Stimulated activated naive CD8-positive, alpha-beta T cell treated with anti-CD3 and anti-CD28 coated beads, Interleukin-15, amount 100 ng/mL, for 72 hours (primary cell): ENCODE measurements around the gene LGALS4.
A peak's percentile ranks its signal among the peaks of the same experiment; 100 is the strongest.
"Not testable (repeated sequence)": the region's sequence is repeated elsewhere in the genome, so short reads cannot be mapped to it uniquely, and the experiment has no call there.

Experiments used
- ATAC-seq: fragments of 150-1000 bp; cut with Tn5 transposase; 2 replicates; pipeline ENCODE4 v1.10.0; 2021; ENCODE audit warnings: mild to moderate bottlenecking, moderate library complexity
- DNase-seq, 2 donors: peaks; one replicate each; pipeline ENCODE4 v3.0.0; 2021 to 2022
- H3K27ac Mint-ChIP-seq, 2 donors: one replicate each; pipeline ENCODE4 v1.8.0; 2022; ENCODE audit warnings: mild to moderate bottlenecking in 2 of 2, mixed read lengths in 2 of 2, moderate library complexity in 2 of 2
- H3K27me3 Mint-ChIP-seq: one replicate; pipeline ENCODE4 v1.8.0; 2022; ENCODE audit warnings: mixed read lengths
- H3K4me1 Mint-ChIP-seq: one replicate; pipeline ENCODE4 v1.8.0; 2022; ENCODE audit warnings: mild to moderate bottlenecking, mixed read lengths
- H3K4me3 Mint-ChIP-seq, 2 donors: one replicate each; pipeline ENCODE4 v1.8.0; 2022; ENCODE audit warnings: mild to moderate bottlenecking in 2 of 2, mixed read lengths in 2 of 2, moderate library complexity in 1 of 2
- H3K9me3 Mint-ChIP-seq, 2 donors: one replicate each; pipeline ENCODE4 v1.8.0; 2022; ENCODE audit warnings: mixed read lengths in 2 of 2

The LGALS4 gene

GRCh38 chr19:38812841-38813320, at the start of gene LGALS4:
LGALS4 (minus strand) TSS chr19:38812945; CDS start chr19:38812886, 59 bp downstream.
- Mint-ChIP-seq H3K27me3 (no peaks in the 10 kb centered on the region), H3K9me3 (no peaks in the 10 kb centered on the region), H3K4me3 (no peak within 1 kb of the TSS), H3K27ac (peak within 1 kb of the TSS in 1 of 2 donors; percentile 22), H3K4me1 (no peaks in the 10 kb centered on the region)
- ATAC-seq (no peak), DNase-seq (no peak)

- DNase-seq (no peak), ATAC-seq (no peak)
- Mint-ChIP-seq H3K4me3 (no peak overlapping the region), H3K9me3 (peaks cover 7 to 8% of the 10 kb centered on the region in 2 donors), H3K4me1 (peaks cover 62% of the 10 kb centered on the region), H3K27me3 (no peaks in the 10 kb centered on the region), H3K27ac (no peak overlapping the region)
Measured at GRCh38 chr19:38861368-38861767, 48.6 kb upstream of the LGALS4 start.

- H3K27ac Mint-ChIP-seq, ATAC-seq, H3K27me3 Mint-ChIP-seq, DNase-seq, H3K9me3 Mint-ChIP-seq, H3K4me3 Mint-ChIP-seq: not testable (repeated sequence)
- H3K4me1 Mint-ChIP-seq = peaks cover 49% of the 10 kb centered on the region
Measured at GRCh38 chr19:38859631-38860204, 47.0 kb upstream of the LGALS4 start.

- Mint-ChIP-seq H3K4me1 (peaks cover 51% of the 10 kb centered on the region), H3K4me3 (peak overlapping the region; percentile 42 to 74)
- ATAC-seq = no peak
Measured at GRCh38 chr19:38856813-38857212, 44.1 kb upstream of the LGALS4 start.

GRCh38 chr19:38855751-38856150, 43.0 kb upstream of the LGALS4 start:
- not testable (repeated sequence) for ATAC-seq, DNase-seq, H3K4me3 Mint-ChIP-seq, H3K9me3 Mint-ChIP-seq, H3K27ac Mint-ChIP-seq, H3K27me3 Mint-ChIP-seq
- H3K4me1 Mint-ChIP-seq = peaks cover 58% of the 10 kb centered on the region

More at GRCh38 chr19:38856813-38857212, 44.1 kb upstream of the LGALS4 start:
- no peaks in the 10 kb centered on the region for H3K9me3 Mint-ChIP-seq
- peak overlapping the region; percentile 28 to 29 for H3K27ac Mint-ChIP-seq
- DNase-seq = no peak
- no peaks in the 10 kb centered on the region for H3K27me3 Mint-ChIP-seq

GRCh38 chr19:38854961-38855360, 42.2 kb upstream of the LGALS4 start:
- H3K4me3 Mint-ChIP-seq, H3K27ac Mint-ChIP-seq, ATAC-seq, H3K27me3 Mint-ChIP-seq, DNase-seq, H3K9me3 Mint-ChIP-seq: not testable (repeated sequence)
- peaks cover 56% of the 10 kb centered on the region for H3K4me1 Mint-ChIP-seq

GRCh38 chr19:38853214-38853613, 40.5 kb upstream of the LGALS4 start:
- Mint-ChIP-seq H3K27me3 (no peaks in the 10 kb centered on the region), H3K4me1 (peaks cover 56% of the 10 kb centered on the region), H3K4me3 (peak overlapping the region; percentile 90 to 98), H3K9me3 (no peaks in the 10 kb centered on the region), H3K27ac (peak overlapping the region in 1 of 2 donors; percentile 89)
- ATAC-seq (no peak), DNase-seq (no peak)

- H3K27me3 Mint-ChIP-seq = no peaks in the 10 kb centered on the region
- DNase-seq (peak; percentile 58 to 74), ATAC-seq (no peak)
- H3K27ac Mint-ChIP-seq = peak overlapping the region; percentile 89 to 98
- H3K4me3 Mint-ChIP-seq = peak overlapping the region; percentile 90 to 98
- no peaks in the 10 kb centered on the region for H3K9me3 Mint-ChIP-seq
- H3K4me1 Mint-ChIP-seq = peaks cover 58% of the 10 kb centered on the region
Measured at GRCh38 chr19:38852231-38853044, 39.7 kb upstream of the LGALS4 start.

- ATAC-seq (peak; percentile 7), DNase-seq (peak; percentile 90 to 93)
- Mint-ChIP-seq H3K4me3 (peak overlapping the region; percentile 90 to 98), H3K4me1 (peaks cover 58% of the 10 kb centered on the region), H3K9me3 (no peaks in the 10 kb centered on the region), H3K27ac (peak overlapping the region; percentile 97 to 100), H3K27me3 (no peaks in the 10 kb centered on the region)
Measured at GRCh38 chr19:38851622-38852230, 39.0 kb upstream of the LGALS4 start.

GRCh38 chr19:38850976-38851621, 38.4 kb upstream of the LGALS4 start:
- peak overlapping the region; percentile 90 to 96 for H3K4me3 Mint-ChIP-seq
- ATAC-seq (no peak), DNase-seq (peak; percentile 57 to 58)
- no peaks in the 10 kb centered on the region for H3K9me3 Mint-ChIP-seq
- no peaks in the 10 kb centered on the region for H3K27me3 Mint-ChIP-seq
- peak overlapping the region; percentile 97 to 100 for H3K27ac Mint-ChIP-seq
- peaks cover 58% of the 10 kb centered on the region for H3K4me1 Mint-ChIP-seq

- H3K9me3 Mint-ChIP-seq = no peaks in the 10 kb centered on the region
- H3K4me3 Mint-ChIP-seq = peak overlapping the region; percentile 90 to 96
- H3K27me3 Mint-ChIP-seq = no peaks in the 10 kb centered on the region
- DNase-seq (peak; percentile 99), ATAC-seq (peak; percentile 86)
- H3K4me1 Mint-ChIP-seq = peaks cover 63% of the 10 kb centered on the region
- peak overlapping the region; percentile 97 to 100 for H3K27ac Mint-ChIP-seq
Measured at GRCh38 chr19:38850436-38850975, 37.8 kb upstream of the LGALS4 start.

GRCh38 chr19:38849860-38850435, 37.2 kb upstream of the LGALS4 start, which contains the start of gene HNRNPL:
HNRNPL (minus strand) TSS chr19:38849986; CDS start chr19:38849966, 20 bp downstream.
- Mint-ChIP-seq H3K4me1 (peaks cover 69% of the 10 kb centered on the region), H3K27me3 (no peaks in the 10 kb centered on the region), H3K27ac (peak within 1 kb of the TSS; percentile 100), H3K9me3 (no peaks in the 10 kb centered on the region), H3K4me3 (peak within 1 kb of the TSS; percentile 90 to 96)
- DNase-seq (peak; percentile 100), ATAC-seq (peak; percentile 77)

- DNase-seq (peak; percentile 98), ATAC-seq (peak; percentile 21)
- Mint-ChIP-seq H3K27ac (peak overlapping the region; percentile 100), H3K4me1 (peaks cover 73% of the 10 kb centered on the region), H3K27me3 (no peaks in the 10 kb centered on the region), H3K4me3 (peak overlapping the region; percentile 90 to 96), H3K9me3 (no peaks in the 10 kb centered on the region)
Measured at GRCh38 chr19:38849147-38849859, 36.6 kb upstream of the LGALS4 start.
